HEK293T (cell line): ENCODE measurements around the gene SHH.

Experiments
- CTCF ChIA-PET: fragments of 350-600 bp; formaldehyde crosslinking; extraction: SDS; loops from one replicate; lab custom pipeline; 2021; ENCODE audit warnings: antibody characterized with exemption, inconsistent platforms; lab: Yijun Ruan, JAX
- POLR2A ChIA-PET: fragments of 350-600 bp; formaldehyde crosslinking; extraction: SDS; loops from one replicate; lab custom pipeline; 2020; ENCODE audit warnings: antibody characterized with exemption, inconsistent platforms; lab: Yijun Ruan, JAX
- DNase-seq: peaks from one replicate; pipeline ENCODE4 v3.0.0; 2012; ENCODE audit warnings: mixed read lengths; ENCODE audit errors: extremely low spot score
- ARNT ChIP-seq: fragments of 450-650 bp; IDR thresholded peaks from 2 replicates; pipeline ENCODE4 v1.6.1; 2017; ENCODE audit warnings: mild to moderate bottlenecking
- BHLHE40 ChIP-seq: fragments of 450-650 bp; IDR thresholded peaks from 2 replicates; pipeline ENCODE4 v1.6.1; 2016; ENCODE audit warnings: mild to moderate bottlenecking, moderate library complexity, borderline replicate concordance
- CTBP1 ChIP-seq: fragments of 450-650 bp; IDR thresholded peaks from 2 replicates; pipeline ENCODE4 v1.6.1; 2016; ENCODE audit warnings: borderline replicate concordance
- ELF4 ChIP-seq: fragments of 450-650 bp; IDR thresholded peaks from 2 replicates; pipeline ENCODE4 v1.6.1; 2017; ENCODE audit warnings: antibody characterized with exemption
- FOXA1 ChIP-seq: fragments of 450-650 bp; IDR thresholded peaks from 2 replicates; pipeline ENCODE4 v1.6.1; 2016; ENCODE audit warnings: mild to moderate bottlenecking
- FOXK2 ChIP-seq: fragments of 450-650 bp; IDR thresholded peaks from 2 replicates; pipeline ENCODE4 v1.6.1; 2016; ENCODE audit warnings: mild to moderate bottlenecking
- FOXM1 ChIP-seq: fragments of 450-650 bp; IDR thresholded peaks from 2 replicates; pipeline ENCODE4 v1.6.1; 2017; ENCODE audit warnings: mild to moderate bottlenecking, borderline replicate concordance
- HDGF ChIP-seq: fragments of 450-650 bp; IDR thresholded peaks from 2 replicates; pipeline ENCODE4 v1.6.1; 2017; ENCODE audit warnings: antibody characterized with exemption, borderline replicate concordance
- L3MBTL2 ChIP-seq: fragments of 450-650 bp; conservative IDR thresholded peaks from 2 replicates; pipeline ENCODE4 v1.6.1; 2016; ENCODE audit warnings: mild to moderate bottlenecking
- LEF1 ChIP-seq: fragments of 450-650 bp; IDR thresholded peaks from 2 replicates; pipeline ENCODE4 v1.6.1; 2017; ENCODE audit warnings: mild to moderate bottlenecking, borderline replicate concordance
- NFRKB ChIP-seq: fragments of 450-650 bp; IDR thresholded peaks from 2 replicates; pipeline ENCODE4 v1.6.1; 2016; ENCODE audit warnings: mild to moderate bottlenecking, moderate library complexity
- SP1 ChIP-seq: fragments of 450-650 bp; IDR thresholded peaks from 2 replicates; pipeline ENCODE4 v1.6.1; 2017
- SUZ12 ChIP-seq: fragments of 450-650 bp; IDR thresholded peaks from 2 replicates; pipeline ENCODE4 v1.6.1; 2016; ENCODE audit warnings: mild to moderate bottlenecking
- TARDBP ChIP-seq: fragments of 450-650 bp; IDR thresholded peaks from 2 replicates; pipeline ENCODE4 v1.6.1; 2016
- ZNF384 ChIP-seq: fragments of 450-650 bp; IDR thresholded peaks from 2 replicates; pipeline ENCODE4 v1.6.1; 2016
- TF ChIP-seq, protein P1 (sequence below): fragments of 450-650 bp; IDR thresholded peaks from 2 replicates; pipeline ENCODE4 v1.6.1; 2016

Gene SHH

DNA sequence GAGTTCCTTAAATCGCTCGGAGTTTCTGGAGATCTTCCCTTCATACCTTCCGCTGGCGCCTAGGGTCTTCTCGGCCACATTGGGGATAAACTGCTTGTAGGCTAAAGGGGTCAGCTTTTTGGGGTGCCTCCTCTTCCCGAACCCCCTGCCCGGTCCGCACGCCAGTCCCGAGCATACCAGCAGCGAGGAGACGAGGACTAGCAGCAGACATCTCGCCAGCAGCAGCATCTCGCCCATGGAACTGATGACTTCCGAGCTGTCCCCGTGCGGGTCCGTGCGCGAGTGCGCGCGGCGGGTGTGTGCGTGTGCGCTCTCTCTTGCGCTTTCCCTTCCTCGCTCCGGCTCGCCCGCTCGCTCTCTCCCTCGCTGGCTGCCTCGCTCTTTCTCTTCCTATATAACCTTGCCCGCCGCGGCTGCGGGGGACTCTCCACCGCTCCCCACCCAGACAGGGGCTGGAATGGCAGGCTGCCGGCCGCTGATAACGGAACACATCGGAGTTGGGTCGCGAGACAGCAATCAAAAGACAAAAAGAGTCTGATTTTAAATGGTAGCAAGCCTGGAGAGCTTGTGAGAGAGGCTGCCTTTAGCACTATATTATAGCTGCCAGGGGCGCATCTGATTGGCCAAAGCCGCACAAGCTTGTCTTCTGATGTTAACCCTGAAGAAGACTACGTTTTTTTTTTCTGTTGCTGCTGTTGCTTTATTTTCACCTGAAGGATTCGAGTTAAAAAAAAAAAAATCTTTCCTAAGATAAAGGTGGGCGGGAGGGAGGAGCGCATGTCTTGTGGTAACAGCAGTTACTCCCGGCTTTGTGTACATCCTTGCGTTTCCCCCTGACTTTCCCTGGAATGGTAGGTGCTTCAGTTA is at the start of gene SHH:
SHH (minus strand) TSS at position 569 of the 867 bp plus-strand sequence; CDS start at position 228, 341 bp downstream.
- ChIA-PET POLR2A (no interaction called here), CTCF (interaction anchor here (0.6 to 1.2 kb wide), 4 partner anchors 18 to 704 kb away, joined by 3 to 8 read pairs (median 4); no protein-coding TSS in a partner anchor)
- TF ChIP-seq ELF4 (no peak), BHLHE40 (no peak), L3MBTL2 (no peak), ZNF384 (no peak), HDGF (no peak), SP1 (no peak), TARDBP (no peak), FOXK2 (no peak)
- DNase-seq, result no peak

DNA sequence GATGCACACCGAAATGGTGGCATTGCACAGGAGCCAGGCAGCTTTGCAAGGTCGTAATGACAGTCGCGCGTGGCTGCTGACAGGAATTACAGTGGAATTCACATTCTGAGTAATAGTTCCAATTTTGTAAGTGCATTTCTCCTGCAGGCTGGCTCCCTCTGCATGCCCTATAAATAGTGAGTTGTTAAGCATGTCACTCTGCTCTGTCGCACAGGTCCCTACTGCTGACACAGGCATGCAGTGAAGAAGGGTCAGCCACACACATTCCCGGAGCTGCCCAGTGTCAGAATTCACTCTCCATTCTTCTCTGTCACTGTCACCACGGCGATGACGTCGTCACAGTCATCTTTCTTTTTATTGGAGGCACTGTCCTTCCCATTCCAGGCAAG is 49.2 kb upstream of the SHH start:
- DNase-seq, result no peak
- CTCF ChIA-PET, result no interaction called here

DNA sequence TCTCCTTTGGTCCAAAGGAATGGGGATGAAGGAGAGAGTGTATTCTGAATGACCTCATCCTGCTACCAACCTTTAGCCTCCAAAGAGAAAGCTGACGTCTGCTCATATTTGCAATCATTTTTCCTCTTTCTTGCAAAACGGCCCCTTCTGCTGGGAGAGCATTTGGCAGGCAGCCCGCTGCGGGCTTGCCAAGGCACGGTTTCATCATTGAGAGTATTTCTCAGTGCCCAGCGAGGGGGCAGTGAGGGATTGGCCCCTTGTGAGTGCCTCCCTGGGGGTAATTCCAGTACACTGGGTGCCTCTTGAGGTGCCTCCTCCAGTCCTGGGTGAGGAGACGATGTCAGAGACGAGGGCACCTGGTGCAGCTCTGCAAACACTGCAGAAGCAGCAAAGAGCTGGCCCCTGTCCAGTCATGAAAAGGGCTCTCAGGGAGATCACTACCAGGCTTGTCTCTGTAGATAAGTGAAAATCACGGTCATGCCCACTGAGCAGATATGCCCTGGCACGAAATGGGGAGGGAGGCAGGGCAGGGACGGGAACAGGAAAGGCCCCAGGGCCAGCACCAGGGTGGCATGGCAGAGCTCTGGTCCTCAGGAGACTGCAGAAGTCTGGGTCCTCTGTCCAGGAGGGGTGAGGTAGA is 48.7 kb upstream of the SHH start:
- DNase-seq, result no peak
- CTCF ChIA-PET, result no interaction called here
- TF ChIP-seq LEF1 (no peak), L3MBTL2 (no peak), SUZ12 (no peak), FOXM1 (no peak), BHLHE40 (no peak), ELF4 (no peak), FOXK2 (no peak), ARNT (no peak)
- TF ChIP-seq, protein P1, sequence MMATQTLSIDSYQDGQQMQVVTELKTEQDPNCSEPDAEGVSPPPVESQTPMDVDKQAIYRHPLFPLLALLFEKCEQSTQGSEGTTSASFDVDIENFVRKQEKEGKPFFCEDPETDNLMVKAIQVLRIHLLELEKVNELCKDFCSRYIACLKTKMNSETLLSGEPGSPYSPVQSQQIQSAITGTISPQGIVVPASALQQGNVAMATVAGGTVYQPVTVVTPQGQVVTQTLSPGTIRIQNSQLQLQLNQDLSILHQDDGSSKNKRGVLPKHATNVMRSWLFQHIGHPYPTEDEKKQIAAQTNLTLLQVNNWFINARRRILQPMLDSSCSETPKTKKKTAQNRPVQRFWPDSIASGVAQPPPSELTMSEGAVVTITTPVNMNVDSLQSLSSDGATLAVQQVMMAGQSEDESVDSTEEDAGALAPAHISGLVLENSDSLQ, result no peak
- POLR2A ChIA-PET, result no interaction called here

More for the DNA sequence above, 49.2 kb upstream of the SHH start:
- TF ChIP-seq TARDBP, result no peak
- no peak for TF ChIP-seq L3MBTL2
- TF ChIP-seq ZNF384, result no peak
- no peak for TF ChIP-seq SP1
- TF ChIP-seq SUZ12, result no peak
- no peak for TF ChIP-seq BHLHE40
- no peak for TF ChIP-seq CTBP1
- TF ChIP-seq HDGF, result no peak
- POLR2A ChIA-PET, result no interaction called here

DNA sequence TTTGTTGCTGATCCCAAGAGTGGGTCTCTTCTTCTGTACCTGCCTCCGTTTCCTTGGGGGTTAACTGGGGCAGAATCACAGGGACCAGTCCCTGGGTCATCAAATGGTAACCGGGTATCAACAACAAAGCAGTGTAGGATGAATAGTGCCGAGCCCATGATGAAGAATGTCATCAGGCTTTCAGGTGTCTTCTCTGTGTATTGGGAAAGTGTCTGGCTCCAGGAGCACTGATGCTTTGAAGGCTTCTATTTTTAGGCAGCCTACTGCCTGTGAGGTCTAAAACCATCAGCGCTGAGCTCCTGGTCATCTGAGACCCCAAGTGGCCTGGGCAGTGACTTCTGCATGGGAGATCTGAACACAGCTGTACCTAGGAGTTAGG is 48.2 kb upstream of the SHH start:
- TF ChIP-seq, protein P1, result no peak
- TF ChIP-seq SP1, result no peak
- no peak for DNase-seq
- ChIA-PET POLR2A (no interaction called here), CTCF (no interaction called here)

DNA sequence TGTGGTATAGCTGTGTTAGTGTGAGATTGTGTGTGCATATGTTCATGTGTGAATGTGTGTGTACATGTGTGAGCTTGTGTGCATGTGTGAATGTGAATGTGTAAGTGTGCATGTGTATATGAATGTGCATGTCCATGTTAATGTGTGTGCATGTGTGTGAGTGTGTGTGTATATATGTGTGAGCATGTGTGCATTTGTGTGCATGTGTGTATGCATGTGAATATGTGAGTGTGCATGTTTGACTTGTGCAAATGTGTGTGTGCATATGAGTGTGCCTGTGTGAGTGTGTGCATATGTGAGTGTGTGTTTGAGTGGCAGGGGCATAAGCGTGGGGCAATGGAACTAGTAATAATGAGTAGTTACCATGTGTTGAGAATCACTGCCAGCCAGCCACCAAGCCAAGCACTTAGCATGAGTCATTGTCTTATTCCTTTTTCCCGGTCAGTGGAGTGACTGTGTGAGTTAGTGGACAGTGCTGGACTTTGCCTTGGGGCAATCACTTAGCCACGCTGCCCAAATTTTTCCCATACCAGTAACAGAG is 46.3 kb upstream of the SHH start:
- TF ChIP-seq, protein P1, result no peak
- TF ChIP-seq SP1, result no peak
- no peak for TF ChIP-seq SUZ12
- no peak for TF ChIP-seq TARDBP
- POLR2A ChIA-PET, result no interaction called here
- no peak for DNase-seq
- CTCF ChIA-PET, result interaction anchor here (0.5 to 1.3 kb wide), 2 partner anchors 31 to 1548 kb away, joined by 3 to 7 read pairs; no protein-coding TSS in a partner anchor

DNA sequence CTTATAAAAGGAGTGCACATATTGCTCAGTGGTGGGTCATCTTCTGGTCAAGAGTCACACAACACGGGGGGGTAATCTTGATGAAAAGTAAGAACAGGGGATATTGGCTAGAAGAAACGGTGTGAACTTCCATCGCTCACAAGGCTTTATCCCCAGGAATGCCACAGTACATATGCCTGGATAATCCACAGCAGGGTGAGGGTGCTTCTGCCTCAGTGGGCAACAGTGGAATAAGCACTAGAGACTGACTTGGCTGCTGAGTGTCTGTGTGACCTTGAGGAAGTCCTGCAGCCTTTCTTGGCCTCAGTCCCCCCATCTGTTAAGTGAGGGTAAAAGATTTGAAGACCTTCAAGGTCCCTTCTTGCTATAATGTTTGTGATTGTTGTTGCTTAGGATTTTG is 44.9 kb upstream of the SHH start:
- POLR2A ChIA-PET, result interaction anchor here (0.5 kb wide), 1 partner anchor 15 kb away, joined by 3 read pairs; no protein-coding TSS in a partner anchor
- TF ChIP-seq ZNF384 (no peak), TARDBP (no peak), HDGF (no peak), ARNT (no peak), SUZ12 (no peak), CTBP1 (no peak), LEF1 (no peak), L3MBTL2 (no peak), NFRKB (no peak), FOXK2 (no peak), BHLHE40 (no peak), ELF4 (no peak), SP1 (no peak), FOXA1 (no peak)
- TF ChIP-seq, protein P1, result no peak

More for the DNA sequence above, 44.9 kb upstream of the SHH start:
- DNase-seq, result no peak
- CTCF ChIA-PET, result no interaction called here
